Chondrocyte (in vitro differentiated cells): ENCODE data around the gene BCAT1. TPM values are rescaled to one million over a fixed set of nuclear protein-coding genes. Genes with fewer than 3 reads are reported as not detected.
A peak's percentile ranks its signal among the peaks of the same experiment; 100 is the strongest.

Source experiments
- DNase-seq: peaks from one replicate; pipeline ENCODE4 v3.0.0; 2021; ENCODE audit warnings: mixed read lengths, low spot score
- H3K27ac Mint-ChIP-seq: one replicate; pipeline ENCODE4 v1.8.0; 2021; ENCODE audit warnings: mild to moderate bottlenecking, moderate library complexity, mixed read lengths; ENCODE audit not compliant: unreplicated experiment
- H3K27me3 Mint-ChIP-seq: 2 replicates; pipeline ENCODE4 v1.8.0; 2021; ENCODE audit warnings: low read depth, mixed read lengths
- H3K36me3 Mint-ChIP-seq: 2 replicates; pipeline ENCODE4 v1.8.0; 2021; ENCODE audit warnings: low read depth, mixed read lengths
- H3K4me1 Mint-ChIP-seq: 2 replicates; pipeline ENCODE4 v1.8.0; 2021; ENCODE audit warnings: low read depth, mild to moderate bottlenecking, mixed read lengths
- H3K4me3 Mint-ChIP-seq: one replicate; pipeline ENCODE4 v1.8.0; 2021; ENCODE audit warnings: mild to moderate bottlenecking, moderate library complexity, mixed read lengths; ENCODE audit not compliant: unreplicated experiment
- H3K9me3 Mint-ChIP-seq: 2 replicates; pipeline ENCODE4 v1.8.0; 2021; ENCODE audit warnings: low read depth, mixed read lengths
- total RNA-seq: library from RNA; stranded (reverse); gene quantifications from 3 replicates; pipeline ENCODE4 v1.2.1, GENCODE V29; 2021
- TF ChIP-seq, protein P1 (sequence below): fragments of 200-600 bp; sonication (generic); IDR thresholded peaks from 2 replicates; pipeline ENCODE4 v1.5.0; 2021; ENCODE audit warnings: antibody characterized with exemption, mild to moderate bottlenecking, moderate library complexity

Gene BCAT1
- total RNA-seq, 1 donor from 2014 or later: 240 TPM

DNA sequence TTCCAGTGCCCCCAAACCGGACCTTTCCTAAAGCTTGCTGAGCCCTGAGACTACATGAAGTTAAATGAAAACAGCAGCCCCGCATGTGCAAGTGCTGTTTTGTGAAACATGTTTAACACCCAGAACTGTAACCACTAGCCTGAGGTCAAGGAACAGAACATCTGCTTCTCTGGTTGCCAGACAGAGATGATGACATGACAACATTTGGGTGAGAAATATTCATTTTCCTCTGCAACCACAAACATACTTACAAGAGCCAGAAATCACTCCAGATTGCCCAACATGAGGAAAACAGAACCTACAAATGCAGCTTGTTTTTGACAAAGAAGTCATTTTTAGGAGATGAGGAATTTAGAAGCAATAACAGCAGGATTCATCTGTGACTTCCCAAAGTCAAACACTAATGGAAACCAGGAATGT is 110.4 kb downstream of the BCAT1 start:
- peaks cover 28% of the 10 kb centered on the region for H3K36me3 Mint-ChIP-seq
- peak overlapping the region; percentile 83 for H3K27ac Mint-ChIP-seq
- DNase-seq: no peak
- H3K9me3 Mint-ChIP-seq: no peaks in the 10 kb centered on the region
- H3K4me3 Mint-ChIP-seq: no peak overlapping the region
- TF ChIP-seq, protein P1, sequence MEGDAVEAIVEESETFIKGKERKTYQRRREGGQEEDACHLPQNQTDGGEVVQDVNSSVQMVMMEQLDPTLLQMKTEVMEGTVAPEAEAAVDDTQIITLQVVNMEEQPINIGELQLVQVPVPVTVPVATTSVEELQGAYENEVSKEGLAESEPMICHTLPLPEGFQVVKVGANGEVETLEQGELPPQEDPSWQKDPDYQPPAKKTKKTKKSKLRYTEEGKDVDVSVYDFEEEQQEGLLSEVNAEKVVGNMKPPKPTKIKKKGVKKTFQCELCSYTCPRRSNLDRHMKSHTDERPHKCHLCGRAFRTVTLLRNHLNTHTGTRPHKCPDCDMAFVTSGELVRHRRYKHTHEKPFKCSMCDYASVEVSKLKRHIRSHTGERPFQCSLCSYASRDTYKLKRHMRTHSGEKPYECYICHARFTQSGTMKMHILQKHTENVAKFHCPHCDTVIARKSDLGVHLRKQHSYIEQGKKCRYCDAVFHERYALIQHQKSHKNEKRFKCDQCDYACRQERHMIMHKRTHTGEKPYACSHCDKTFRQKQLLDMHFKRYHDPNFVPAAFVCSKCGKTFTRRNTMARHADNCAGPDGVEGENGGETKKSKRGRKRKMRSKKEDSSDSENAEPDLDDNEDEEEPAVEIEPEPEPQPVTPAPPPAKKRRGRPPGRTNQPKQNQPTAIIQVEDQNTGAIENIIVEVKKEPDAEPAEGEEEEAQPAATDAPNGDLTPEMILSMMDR: no peak
- H3K4me1 Mint-ChIP-seq: peaks cover 48% of the 10 kb centered on the region
- no peaks in the 10 kb centered on the region for H3K27me3 Mint-ChIP-seq

- Mint-ChIP-seq H3K27ac (no peak overlapping the region), H3K4me3 (no peak overlapping the region), H3K9me3 (no peaks in the 10 kb centered on the region), H3K4me1 (peaks cover 41% of the 10 kb centered on the region), H3K27me3 (no peaks in the 10 kb centered on the region), H3K36me3 (peaks cover 24% of the 10 kb centered on the region)
- no peak for DNase-seq
- TF ChIP-seq, protein P1: no peak
Observed at GRCh38 chr12:24835377-24835776, 113.5 kb downstream of the BCAT1 start.

- H3K4me3 Mint-ChIP-seq: no peak overlapping the region
- no peak overlapping the region for H3K27ac Mint-ChIP-seq
- TF ChIP-seq, protein P1: no peak
- H3K4me1 Mint-ChIP-seq: peaks cover 22% of the 10 kb centered on the region
- no peak for DNase-seq
- peaks cover 27% of the 10 kb centered on the region for H3K36me3 Mint-ChIP-seq
- no peaks in the 10 kb centered on the region for H3K27me3 Mint-ChIP-seq
- H3K9me3 Mint-ChIP-seq: no peaks in the 10 kb centered on the region
Observed at GRCh38 chr12:24833513-24833912, 115.4 kb downstream of the BCAT1 start.

GRCh38 chr12:24823808-24824515 is 124.9 kb downstream of the BCAT1 start:
- H3K4me1 Mint-ChIP-seq: peaks cover 38% of the 10 kb centered on the region
- DNase-seq: no peak
- H3K4me3 Mint-ChIP-seq: no peak overlapping the region
- peak overlapping the region; percentile 66 for H3K27ac Mint-ChIP-seq
- H3K27me3 Mint-ChIP-seq: no peaks in the 10 kb centered on the region
- TF ChIP-seq, protein P1: no peak
- peaks cover 38% of the 10 kb centered on the region for H3K36me3 Mint-ChIP-seq
- no peaks in the 10 kb centered on the region for H3K9me3 Mint-ChIP-seq

DNA sequence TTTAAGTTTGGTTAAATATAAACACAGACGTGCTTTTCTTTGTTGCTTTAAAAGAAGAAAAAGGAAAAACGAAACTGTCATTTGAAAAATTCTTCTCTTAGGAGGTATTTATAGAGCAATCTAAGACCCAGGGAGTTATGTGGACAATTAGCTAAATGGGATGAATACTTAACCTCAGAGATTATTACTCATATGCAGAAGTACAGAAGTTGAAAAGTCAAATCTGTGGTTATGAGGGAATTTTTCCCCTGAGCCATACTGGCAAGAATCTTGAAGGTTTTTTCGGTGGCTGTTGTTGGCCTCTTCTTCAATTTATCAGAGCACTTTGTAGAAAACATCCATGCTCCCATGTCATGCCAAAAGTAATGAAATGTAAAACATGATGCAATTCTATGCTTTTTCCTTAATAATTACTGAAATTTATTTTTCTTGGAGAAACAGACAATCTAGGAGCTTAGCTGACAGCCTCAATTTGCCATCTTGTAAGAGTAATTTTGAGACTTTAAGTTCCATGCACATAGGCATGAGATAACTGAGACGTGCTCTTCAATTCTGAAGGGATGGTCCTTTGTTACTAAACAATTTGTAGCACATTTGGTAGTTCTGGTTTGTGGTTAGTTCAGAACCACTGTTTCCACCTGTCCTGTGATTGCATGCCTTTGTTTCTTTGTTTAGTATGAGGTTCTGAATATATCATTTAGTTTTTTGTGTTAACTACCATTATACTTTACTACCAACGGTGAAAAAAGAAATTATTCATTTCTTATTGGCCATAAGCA is 126.6 kb downstream of the BCAT1 start:
- peak overlapping the region; percentile 94 for H3K27ac Mint-ChIP-seq
- no peaks in the 10 kb centered on the region for H3K27me3 Mint-ChIP-seq
- TF ChIP-seq, protein P1: peak; percentile 4
- H3K4me1 Mint-ChIP-seq: peaks cover 38% of the 10 kb centered on the region
- no peaks in the 10 kb centered on the region for H3K9me3 Mint-ChIP-seq
- DNase-seq: no peak
- H3K36me3 Mint-ChIP-seq: peaks cover 41% of the 10 kb centered on the region
- peak overlapping the region; percentile 35 for H3K4me3 Mint-ChIP-seq
